Activated CD4-positive, alpha-beta T cell treated with anti-CD3 and anti-CD28 coated beads for 1 hour (primary cell): Measurements from ENCODE around the gene HPCAL1.

Experiments
- DNase-seq: peaks from one replicate; pipeline ENCODE4 v3.0.0-alpha.2; 2020

The HPCAL1 gene

DNA sequence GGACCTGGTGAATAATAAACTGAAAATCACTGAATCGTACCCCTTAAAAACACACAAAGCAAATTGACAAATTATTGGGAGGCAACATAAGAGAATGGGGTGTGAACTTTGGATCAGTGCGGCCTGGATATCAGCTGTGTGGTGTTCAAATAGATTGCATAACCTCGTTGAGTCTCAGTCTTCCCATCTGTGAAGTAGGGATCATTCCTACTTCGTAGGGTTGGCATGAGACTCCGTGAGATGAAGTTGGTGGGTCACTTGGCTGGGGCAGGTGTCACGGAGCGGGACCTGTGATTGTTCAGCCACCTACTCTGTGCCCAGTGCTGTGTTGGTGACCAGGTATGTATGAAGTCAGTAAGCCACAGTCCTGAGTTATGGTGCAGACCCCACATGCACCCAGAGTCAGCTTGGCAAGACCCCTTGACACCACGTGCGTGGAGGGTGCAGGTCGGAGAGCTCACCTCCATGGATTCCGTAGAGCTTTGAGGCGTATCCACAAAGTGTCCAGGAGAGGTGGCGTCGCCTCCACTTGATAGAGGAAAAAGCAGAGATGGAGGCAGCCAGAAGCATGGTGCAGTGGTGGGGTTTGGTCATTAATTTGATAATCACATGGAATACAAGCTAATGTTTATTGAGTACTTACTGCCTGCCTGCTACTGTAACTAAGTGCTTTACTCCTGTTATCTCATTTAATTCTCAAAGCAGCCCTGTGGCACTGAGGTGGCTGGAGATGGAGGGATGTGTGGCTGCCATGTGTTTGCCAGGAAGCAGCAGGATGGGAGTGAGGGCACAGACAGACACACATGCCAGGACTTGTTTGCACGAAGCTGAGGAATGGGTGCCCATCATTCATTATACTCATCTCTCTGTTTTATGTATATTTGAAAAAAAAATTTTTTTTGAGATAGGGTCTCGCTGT is 35.8 kb downstream of the HPCAL1 start:
- no peak for DNase-seq

DNA sequence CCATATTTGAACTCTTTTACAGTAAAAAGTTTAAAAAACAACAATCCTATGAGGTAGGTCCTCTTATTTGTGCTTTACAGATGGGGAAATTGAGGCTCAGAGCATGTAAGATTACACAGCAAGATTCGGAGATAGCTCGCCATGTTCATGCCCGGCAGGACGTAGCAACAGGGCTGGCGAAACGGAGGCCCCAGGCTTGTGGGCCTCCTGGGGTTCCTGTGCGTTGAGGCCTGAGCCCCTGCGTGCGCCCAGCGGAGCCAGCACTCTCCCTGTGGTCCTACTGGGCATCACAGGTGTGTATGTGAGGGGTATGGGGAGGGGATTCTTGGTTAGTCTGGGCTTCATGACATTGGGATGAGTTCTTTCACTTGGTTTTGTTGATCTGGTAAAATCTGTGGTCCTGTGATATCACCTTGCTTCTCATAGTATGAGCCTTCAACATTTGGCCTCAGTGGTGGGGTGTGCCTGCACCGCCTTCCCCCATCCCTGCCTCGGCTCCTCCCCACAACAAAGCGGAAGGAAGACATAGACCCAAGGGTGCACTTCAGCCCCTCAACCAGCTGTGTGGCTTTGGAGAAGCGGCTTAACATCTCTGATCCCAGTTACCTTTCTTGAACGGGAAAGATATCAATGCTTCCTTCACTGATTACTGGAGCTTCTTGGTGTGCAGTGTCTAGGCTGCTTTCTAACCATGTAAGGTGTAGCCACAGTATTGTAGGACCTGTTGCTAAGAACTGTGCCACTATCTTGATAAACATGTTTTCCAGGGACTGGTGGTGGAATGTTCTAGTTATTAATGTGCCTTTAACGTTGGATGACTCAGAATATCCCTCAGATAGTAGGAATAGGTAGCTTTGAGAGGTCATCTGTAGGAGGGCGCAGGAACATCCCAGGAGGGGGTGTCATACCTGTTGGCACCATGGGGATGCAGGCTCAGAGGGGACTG is 37.2 kb downstream of the HPCAL1 start:
- DNase-seq: no peak

DNA sequence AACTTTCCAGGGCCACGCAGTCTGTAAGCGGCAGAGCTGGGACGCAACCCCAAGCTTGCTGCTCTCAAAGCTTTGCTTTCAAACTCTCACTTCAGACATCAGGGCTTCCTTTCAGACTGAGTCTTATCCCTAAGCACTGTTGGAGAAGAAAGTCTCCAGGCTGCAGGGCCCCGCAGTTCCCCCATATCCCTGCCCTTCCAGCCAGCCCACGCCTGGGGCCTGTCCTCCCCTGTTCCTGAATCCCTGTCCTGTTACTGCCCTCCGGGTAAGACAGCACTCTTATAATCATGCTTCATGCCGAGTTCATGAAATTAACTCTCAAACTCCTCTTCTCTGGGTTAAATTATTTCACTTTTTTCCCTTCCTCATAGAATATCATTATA is 37.9 kb downstream of the HPCAL1 start:
- no peak for DNase-seq

DNA sequence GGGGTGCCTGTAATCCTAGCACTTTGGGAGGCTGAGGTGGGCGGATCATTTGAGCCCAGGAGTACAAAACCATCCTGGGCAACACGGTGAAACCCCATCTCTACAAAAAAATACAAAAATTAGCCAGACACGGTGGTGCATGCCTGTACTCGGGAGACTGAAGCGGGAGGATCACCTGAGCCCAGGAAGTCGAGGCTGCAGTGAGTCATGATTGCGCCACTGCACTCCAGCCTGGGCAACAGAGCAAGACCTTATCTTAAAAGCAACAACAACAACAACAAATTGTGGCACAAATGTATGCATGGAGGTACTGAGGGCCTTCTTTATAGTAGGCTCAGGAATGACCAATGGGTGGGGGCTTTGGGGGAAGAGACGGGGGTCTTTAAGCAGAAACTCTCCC is 38.5 kb downstream of the HPCAL1 start:
- DNase-seq: no peak

DNA sequence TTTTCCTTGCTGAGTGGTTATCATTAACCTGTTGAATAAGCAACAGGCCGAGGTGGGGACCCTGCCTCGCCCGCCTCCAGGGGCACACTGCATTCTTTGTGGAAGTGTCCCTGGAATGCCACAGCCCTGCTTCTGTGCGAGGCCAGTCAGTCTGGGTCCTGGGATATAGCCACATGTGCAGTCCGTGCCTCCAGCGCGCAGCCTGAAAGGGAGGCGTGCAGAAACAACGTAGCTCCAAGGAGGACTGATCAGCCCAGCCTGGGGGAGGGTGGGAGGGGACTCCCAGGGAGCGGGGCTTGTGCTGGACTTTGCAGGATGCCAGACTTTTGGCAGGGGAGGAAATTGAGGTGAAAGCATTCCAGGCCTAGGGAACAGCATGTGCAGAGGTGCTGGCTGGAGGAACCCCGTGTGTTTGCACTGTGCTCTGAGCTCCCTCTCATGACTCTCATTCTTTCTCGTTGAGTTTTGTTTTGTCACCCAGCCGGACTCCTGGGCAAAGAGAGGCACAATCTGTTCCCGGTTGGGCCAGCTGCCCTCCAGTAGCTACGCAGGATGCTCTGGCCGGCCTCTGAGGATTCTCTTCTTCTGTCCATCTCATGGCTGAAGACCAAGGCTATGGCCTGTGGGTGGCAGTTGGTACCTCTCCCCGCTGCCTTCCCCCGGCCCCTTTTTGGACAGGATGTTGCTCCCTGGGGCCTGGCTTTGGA is 39.7 kb downstream of the HPCAL1 start:
- no peak for DNase-seq

DNA sequence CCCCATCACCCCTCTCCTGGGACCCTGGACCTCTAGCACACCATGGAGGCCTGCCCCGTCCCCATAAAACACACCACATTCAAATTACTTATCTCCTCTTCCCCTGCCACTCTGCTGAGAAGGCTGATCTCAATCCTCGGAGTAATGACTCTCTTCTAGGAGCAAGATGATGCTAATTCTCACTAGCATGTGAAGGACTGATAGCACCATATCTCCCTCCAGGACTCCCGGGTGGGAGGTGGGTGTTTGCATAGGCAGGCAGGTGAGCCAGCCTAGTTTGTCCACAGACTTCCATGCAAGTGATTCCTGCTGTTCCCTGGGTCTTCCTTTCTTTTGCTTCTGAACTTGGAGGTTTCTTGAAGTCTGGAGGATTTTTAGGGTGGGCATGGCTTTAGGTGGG is 40.5 kb downstream of the HPCAL1 start:
- DNase-seq: no peak

GRCh38 chr2:10343658-10344057 is 41.0 kb downstream of the HPCAL1 start:
- DNase-seq: no peak

DNA sequence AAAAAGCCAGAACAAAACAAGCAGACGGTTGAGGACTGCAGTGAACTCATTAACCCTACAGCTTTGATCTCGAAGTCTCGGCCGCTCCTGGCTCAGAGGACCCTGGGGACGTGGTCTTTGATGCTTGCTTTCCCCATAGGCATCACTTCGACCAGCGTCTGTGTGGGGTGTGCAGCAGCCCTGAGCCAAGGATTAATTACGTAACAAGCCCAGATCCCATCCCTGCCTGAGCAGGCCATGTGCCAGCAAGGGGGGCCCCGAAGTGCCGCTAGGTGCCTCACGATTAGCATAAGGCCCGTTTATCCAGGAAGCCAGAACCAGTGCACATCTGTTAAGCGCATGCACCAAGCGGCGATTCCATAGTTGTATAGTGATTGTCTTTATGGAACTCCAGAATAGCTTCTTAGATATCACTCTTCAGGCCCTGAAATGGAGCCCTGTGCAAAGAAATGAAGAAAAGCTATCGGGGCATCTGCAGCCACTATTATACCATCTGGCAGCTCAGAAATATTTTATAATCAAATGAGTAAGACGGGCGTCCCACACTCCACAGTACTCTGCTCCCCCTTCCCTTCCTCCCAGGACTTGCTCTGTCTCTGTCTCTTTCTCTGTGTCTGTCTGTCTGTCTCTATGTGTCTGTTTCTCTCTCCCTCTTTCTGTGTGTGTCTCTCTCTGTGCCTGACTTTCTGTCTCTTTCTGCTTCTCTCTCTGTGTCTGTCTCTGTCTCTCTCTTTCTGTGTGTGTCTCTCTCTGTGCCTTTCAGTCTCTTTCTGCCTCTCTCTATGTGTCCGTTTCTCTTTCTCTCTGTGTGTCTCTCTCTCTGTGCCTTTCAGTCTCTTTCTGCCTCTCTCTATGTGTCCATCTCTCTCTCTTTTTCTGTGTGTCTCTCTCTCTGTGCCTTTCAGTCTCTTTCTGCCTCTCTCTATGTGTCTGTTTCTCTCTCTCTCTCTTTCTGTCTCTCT is 41.7 kb downstream of the HPCAL1 start:
- no peak for DNase-seq

- DNase-seq: no peak
Measured at GRCh38 chr2:10345126-10345525, 42.4 kb downstream of the HPCAL1 start.

GRCh38 chr2:10345813-10346212 is 43.1 kb downstream of the HPCAL1 start:
- DNase-seq: no peak

GRCh38 chr2:10346929-10347561 is 44.3 kb downstream of the HPCAL1 start:
- no peak for DNase-seq

DNA sequence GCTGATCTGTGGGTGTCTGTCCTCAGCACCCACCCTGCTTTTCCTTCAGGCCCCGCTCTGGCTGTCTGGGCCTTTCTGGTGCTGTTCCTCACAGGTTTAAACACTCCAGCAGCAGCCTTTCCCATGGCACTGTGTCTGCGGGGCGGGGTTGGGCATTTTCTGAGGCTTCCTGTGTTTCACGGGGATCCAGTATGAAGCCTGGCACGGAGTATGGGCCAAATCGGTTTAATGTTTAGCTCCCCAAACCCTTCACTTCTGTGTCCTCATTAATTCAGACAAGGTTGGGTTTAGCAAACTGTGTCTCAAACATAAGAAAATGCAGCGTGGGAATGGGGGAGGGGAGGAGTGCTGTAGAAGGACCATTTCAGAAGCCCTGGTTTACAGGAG is 44.9 kb downstream of the HPCAL1 start:
- no peak for DNase-seq

GRCh38 chr2:10348891-10349290 is 46.2 kb downstream of the HPCAL1 start:
- DNase-seq: no peak

- DNase-seq: no peak
Measured at GRCh38 chr2:10350761-10351160, 48.1 kb downstream of the HPCAL1 start.

DNA sequence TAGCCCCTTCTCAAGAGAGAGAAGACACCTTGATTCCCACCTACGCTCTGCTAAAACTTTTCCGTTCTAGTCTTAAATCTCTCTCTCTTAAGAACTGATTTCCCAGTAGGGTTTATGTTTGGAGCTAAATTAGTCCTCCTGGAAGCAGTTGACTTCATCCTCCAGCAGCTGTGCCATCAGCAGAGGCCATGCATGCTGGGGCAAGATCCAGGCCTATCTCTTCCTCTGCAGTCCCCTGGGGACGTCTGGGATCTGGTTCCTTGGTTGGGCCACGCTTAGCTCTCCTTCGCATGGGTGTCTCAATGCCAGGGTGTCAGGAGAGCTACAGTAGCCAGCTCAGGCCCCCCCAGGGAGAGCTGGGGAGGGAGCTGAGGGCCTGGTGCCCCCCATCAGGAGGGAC is 49.7 kb downstream of the HPCAL1 start:
- no peak for DNase-seq

DNA sequence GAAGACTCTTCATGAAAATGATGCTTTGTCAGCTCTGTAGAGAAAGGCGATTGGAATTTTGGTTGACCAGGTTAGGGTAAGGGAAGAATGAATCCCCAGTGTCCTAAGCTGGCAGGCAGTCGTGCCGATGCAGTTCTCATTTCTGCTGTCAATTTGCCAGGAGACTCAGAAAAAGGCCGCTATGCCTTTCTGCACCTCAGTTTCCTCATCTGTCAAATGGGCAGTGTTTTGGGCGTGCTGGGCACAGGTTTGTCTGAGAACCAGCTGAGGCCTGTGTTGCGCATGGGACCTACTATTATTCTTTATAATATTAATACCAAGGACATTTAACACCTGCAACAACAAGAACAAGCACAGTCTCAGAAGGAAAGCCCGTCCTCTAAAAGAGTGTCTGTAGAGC is 50.3 kb downstream of the HPCAL1 start:
- DNase-seq: no peak

DNA sequence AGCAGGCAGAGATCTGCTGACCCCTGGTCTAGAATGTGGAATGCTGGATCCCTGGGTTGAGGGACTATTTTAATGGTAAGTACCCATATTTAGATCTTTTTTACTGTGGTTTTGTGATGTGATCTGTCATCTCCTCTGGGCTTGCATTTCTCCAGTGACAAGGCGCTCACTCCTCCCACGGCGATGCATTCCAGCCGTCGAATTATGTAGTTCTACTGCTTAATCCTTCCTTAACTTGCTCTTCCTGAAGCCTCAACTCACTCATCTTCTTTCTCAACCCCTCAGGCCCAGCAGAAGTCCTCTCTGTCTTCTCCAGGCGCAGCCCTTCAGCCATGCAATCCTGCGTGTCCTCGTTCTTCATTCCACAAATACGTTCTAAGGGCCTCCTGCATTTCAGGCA is 51.2 kb downstream of the HPCAL1 start:
- no peak for DNase-seq

DNA sequence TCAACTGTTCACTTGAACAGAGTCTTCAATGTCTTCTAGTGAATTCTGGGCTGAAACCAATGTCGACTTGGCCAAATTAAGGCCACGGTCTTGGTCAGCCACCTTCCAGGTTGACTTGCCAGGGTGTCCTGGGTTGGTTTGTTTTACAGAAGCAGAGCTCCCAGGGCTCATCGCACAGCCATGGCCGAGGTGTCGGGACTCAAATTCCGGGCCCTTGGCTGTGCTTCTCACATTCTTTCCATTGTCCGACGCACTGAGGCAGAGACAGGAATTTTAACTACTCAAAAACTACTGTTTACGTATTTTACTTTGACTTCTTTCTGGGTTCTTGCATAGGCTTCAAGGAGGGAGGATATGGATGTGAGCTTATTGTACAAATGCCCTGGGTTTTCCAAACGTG is 51.7 kb downstream of the HPCAL1 start:
- no peak for DNase-seq

DNA sequence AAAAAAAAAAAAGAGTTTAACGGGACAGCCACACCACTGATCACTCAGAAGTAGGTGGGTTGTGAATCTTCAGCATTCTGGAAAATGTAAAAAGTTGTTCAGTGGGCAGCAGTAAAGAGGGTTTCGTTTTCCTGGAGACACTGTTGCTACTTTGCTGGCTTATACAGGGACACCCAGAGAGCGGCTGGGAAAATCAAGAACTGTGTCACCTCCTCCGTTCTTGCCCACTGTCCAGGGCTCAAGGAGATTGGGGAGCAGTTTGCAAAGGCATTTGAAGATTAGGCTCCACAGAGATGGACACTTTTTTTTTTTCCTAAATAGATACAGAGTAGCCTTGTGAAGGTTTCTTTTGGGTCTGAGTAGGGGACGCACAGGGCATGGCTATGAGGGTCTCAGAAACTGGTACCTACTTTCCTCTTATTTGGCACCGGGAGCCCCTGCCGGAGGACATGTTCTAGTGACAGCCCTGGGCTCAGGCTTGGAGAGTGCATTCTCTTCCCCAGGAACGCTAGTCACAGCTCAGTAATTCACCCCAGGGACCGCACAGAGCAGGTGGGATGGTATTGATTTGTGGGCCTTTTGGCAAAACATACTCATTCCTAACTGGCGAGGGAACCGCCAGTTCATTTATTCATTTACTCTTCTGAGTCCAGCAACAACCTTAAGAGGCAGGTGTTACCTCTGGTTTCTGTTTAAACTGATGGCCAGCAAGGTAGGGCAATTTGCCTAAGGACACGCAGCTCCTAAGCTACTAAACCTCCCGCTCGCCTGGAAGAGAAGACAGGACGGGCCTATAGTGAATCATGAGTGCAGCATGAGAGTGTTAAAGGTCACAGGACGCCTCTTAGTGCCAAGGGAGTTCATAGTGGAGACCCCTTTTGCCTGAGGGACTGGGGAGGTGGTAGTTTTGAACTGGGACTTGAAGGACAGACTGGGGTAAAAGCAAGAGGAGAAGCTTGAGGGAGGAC is 53.1 kb downstream of the HPCAL1 start:
- no peak for DNase-seq

GRCh38 chr2:10356439-10356811 is 53.7 kb downstream of the HPCAL1 start:
- no peak for DNase-seq
